ENCODE measurements around the gene CTNNA3. TPM values are rescaled to one million over a fixed set of nuclear protein-coding genes. Genes with fewer than 3 reads are reported as not detected.

CTNNA3 gene
- total RNA-seq, 1 donor from 2014 or later, result 15.5 TPM

DNA sequence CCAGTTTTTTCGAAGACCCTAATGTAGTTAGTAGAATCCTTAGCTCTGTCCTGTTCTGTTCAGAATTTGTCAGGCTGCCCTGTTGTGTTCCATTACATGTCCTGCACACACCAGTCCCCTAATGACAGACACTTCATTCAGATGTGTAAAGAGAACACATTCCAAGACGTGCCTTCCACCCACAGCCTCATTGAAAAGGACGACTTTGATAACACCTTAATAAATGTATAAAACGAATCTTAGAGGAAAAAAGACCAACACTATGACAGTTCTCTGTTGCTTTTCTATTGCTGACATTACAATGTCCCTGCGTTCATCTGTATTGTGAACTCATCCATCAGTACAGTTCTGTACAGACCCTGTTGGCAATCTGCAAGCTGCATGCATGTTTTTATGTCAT lies 766.6 kb downstream of the CTNNA3 start:
- peak; percentile 16 for DNase-seq

DNA sequence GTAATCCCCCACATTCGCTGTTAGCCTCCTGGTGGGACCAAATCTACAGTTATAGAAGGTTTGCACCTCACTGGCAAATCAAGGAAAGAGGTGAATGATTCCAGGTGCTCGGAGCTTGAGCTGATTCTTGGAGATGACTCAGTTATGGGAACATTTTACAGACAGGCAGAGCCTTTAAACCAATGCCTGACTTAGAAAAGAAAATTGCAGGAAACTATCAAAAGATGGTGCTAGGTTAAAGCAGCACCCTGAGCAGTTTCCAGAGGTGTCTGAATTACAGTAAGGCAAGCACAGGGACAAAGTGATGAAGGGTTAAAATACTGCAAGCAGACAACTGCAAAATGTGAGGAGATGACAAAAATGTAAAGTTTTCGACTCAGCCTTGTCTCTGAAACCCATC lies 767.2 kb downstream of the CTNNA3 start:
- no peak for DNase-seq

DNA sequence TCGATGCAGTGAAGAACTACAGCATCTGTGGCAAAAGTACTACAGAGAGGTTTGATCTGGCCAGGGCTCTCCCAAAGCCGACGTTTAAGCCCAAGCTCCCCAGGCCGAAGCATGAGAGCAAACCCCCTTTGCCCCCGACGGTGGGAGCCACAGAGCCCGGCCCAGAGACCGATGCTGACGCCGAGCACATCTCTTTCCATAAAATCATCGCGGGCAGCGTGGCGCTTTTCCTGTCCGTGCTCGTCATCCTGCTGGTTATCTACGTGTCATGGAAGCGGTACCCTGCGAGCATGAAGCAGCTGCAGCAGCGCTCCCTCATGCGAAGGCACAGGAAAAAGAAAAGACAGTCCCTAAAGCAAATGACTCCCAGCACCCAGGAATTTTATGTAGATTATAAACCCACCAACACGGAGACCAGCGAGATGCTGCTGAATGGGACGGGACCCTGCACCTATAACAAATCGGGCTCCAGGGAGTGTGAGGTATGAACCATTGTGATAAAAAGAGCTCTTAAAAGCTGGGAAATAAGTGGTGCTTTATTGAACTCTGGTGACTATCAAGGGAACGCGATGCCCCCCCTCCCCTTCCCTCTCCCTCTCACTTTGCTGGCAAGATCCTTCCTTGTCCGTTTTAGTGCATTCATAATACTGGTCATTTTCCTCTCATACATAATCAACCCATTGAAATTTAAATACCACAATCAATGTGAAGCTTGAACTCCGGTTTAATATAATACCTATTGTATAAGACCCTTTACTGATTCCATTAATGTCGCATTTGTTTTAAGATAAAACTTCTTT lies 767.8 kb downstream of the CTNNA3 start:
- peak; percentile 63 for DNase-seq

DNA sequence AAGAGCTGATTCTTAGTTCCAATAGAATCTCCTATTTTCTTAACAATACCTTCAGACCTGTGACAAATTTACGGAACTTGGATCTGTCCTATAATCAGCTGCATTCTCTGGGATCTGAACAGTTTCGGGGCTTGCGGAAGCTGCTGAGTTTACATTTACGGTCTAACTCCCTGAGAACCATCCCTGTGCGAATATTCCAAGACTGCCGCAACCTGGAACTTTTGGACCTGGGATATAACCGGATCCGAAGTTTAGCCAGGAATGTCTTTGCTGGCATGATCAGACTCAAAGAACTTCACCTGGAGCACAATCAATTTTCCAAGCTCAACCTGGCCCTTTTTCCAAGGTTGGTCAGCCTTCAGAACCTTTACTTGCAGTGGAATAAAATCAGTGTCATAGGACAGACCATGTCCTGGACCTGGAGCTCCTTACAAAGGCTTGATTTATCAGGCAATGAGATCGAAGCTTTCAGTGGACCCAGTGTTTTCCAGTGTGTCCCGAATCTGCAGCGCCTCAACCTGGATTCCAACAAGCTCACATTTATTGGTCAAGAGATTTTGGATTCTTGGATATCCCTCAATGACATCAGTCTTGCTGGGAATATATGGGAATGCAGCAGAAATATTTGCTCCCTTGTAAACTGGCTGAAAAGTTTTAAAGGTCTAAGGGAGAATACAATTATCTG lies 768.6 kb downstream of the CTNNA3 start:
- no peak for DNase-seq

DNA sequence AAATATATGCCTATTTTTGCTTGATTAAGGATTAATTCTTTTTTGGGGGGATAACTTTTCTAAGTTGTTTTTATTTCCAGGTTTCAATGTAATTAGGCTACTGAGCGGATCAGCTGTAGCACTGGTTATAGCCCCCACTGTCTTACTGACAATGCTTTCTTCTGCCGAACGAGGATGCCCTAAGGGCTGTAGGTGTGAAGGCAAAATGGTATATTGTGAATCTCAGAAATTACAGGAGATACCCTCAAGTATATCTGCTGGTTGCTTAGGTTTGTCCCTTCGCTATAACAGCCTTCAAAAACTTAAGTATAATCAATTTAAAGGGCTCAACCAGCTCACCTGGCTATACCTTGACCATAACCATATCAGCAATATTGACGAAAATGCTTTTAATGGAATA lies 769.2 kb downstream of the CTNNA3 start:
- DNase-seq, result no peak

DNA sequence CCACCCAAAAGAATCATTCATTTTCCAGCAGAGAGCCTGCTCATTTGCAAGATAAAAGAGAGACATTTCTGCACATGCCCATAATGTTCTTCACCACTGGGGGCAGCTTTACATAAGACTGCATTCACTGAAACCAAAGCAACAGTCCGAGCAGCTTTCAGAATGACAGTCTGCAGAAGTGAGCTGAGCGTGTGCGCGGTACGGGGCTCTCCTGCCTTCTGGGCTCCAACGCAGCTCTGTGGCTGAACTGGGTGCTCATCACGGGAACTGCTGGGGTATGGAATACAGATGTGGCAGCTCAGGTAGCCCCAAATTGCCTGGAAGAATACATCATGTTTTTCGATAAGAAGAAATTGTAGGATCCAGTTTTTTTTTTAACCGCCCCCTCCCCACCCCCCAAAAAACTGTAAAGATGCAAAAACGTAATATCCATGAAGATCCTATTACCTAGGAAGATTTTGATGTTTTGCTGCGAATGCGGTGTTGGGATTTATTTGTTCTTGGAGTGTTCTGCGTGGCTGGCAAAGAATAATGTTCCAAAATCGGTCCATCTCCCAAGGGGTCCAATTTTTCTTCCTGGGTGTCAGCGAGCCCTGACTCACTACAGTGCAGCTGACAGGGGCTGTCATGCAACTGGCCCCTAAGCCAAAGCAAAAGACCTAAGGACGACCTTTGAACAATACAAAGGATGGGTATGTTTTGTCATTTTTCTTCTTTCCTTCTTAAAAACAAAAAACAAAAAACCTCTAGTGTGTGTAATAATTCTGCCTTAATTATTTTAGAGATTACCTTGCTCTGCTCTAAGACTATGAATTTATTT lies 769.9 kb downstream of the CTNNA3 start, which contains the start of gene LRRTM3:
TSS of gene LRRTM3 (plus strand) at position 141 of the 820 bp plus-strand sequence.
- peak; percentile 91 for DNase-seq

DNA sequence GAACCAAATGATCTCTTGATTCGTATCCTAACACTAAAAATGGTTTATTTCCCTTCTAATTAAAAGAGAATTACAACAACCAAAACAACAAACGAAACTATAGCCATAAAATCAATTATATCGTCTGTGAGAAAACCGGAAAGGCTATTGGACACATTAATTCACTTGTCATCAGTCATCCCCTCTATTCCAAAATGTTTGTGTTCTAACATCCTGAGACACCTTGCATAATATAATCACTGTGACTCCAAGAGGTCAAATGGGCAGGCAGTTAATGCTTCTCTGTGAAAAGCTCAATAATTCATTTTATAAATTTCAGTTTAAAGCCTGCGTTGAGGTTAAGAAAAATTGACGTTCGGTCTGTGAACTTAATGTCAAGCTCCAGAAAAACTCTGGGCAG lies 770.6 kb downstream of the CTNNA3 start:
- no peak for DNase-seq

DNA sequence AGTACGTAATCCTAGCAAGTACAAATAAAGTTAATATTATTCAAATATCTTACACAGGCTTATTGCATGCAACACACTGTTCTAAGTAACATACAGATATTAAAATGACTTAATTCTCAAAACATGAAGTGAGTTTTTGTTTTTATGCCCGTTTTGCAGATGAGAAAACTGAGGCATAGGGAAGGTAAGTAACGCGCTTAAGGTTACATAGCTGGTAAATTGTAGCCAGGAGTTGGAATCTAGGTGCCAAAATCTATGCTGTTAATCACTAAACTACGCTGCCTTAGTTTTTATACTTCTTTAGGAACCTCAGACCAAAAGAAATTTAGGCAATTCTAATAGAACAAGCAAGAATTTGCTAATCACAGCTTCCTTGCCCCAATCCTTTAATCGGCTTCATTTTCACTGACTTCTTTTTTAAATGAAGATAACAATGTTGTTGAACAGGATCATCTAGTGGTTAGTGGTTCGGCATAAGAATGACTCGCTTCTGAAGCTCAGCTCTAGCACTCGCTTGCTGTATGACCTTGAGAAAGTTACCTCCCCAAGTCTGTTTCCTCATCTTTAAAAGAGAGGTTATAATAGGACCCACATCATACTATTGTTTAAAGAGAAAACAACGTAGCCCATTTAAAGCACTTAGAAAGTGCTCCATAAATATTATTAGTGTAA lies 771.2 kb downstream of the CTNNA3 start:
- DNase-seq, result no peak

DNA sequence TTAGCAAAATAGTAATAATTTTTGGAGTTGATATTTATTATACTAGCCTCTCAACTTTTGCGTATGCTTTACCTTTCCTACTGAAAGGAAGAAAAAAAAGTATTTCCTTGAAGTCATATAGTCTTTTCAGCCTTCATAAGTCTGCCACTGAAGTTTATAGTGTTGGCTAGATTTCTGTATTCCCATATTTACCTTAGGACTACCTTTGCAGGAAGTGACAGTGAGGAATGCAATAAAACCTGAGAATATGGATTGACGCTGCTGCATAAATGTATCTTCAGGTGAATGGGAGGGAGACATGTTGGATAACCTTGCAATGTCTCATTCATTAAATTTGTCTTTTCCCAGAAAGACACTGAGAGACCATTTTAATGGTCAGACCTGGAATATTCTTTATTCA lies 776.7 kb downstream of the CTNNA3 start:
- DNase-seq, result no peak

DNA sequence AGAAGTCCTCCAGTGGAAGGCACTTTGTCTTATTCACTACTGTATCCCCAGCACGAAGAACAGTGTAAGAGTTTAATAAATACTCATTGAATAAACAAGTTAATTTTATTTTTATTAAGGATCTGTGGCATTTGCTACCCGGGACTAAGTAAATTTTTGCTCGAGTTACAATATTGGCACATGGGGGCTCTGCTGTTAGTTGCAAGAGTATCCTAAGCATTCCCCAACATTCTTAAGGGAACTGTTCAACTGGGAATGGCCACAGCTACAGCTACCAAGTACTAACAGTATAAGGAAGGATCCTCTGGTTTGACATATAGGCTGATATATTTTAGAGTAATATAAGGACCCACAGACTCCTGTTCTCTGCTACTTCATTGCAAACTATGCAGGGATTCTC lies 778.9 kb downstream of the CTNNA3 start:
- DNase-seq, result no peak

DNA sequence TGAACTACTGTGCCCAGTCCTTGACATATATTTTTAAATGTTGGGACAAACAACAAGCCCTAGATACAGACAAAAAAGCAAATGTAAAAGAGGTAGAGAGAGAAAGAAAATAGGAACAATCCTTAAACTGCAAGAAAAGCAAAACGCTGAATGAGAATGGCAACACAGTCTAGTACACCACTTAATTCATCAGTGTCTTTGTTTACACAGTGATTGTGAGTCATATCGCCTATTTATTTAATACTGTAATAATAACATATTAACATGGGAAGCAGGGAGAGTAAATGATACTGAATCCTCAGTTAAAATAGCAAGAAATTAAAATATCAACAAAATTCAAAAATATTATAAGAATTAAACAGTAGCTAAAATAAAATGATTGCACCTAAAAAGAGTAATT lies 780.0 kb downstream of the CTNNA3 start:
- no peak for DNase-seq

DNA sequence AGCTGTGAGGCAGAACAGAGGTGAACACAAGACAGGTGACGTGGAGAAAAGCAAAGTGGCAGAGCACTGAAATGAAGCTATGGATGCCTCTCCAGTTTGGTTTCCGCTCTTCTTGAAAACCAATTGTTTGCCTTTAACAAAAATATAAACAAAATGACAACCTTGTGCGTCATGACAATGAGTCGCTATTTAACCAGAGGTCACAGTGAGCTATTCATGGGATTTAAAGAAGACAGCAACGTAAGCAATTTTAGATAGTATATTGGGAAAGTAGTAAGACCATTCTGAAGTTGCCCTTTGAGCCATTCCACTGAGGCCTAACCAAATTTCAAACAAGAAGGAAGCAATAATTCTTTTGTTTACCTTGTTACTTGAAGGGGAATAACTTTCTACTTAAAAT lies 785.3 kb downstream of the CTNNA3 start:
- DNase-seq, result no peak

DNA sequence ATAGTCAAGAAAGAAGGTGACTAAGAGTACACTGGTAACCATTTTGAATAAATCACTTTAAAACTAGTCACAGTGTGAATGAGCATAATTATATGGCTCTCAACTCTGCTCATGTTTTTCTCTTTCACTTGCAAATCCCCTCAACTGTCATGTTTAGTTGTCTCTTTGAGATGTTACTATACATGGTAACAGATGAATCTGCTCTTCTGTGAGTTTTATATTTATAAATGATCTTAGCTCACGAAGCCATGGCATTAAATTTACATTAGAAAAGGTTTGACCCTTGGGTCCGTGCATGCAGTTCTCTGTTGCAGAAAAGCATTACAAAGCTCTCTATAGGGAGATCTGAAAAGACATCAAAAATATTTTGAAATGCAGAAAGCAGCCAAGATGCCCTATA lies 803.1 kb downstream of the CTNNA3 start:
- no peak for DNase-seq

DNA sequence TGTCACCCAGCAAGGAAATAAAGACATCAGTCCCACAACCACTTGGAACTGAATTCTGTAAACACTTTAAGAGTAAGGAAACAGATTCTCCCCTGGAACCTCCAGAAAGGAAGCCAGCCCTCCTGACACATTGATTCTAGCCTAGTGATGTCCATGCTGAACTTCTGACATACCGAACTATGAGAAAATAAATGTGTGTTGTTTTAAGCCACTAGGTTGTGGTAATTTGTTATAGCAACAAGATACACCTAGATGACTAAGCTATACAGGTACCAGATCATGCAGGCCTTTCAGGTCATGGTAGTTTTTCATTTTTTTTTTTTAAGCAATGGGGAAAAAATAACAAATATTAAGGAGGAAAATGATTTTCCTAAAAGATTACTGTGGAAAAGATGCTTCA lies 807.8 kb downstream of the CTNNA3 start:
- no peak for DNase-seq

DNA sequence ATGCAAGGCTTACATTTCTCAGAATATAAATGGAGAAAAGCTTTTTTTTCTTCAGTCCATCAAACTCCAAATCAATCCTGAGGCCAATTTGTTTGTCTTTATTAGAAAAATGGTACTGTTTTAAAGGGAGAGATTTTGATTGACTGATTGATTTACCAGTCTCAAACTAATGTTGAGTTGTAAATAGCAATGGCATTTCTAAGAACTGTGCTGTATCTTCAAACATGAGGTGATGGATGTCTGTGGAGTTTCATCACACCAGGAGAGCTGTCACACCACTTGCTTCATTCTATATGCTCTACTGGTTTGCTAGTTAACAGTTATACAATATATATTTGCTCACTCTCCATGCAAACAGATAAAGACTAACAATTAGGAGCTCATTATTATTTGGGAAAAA lies 809.1 kb downstream of the CTNNA3 start:
- no peak for DNase-seq

DNA sequence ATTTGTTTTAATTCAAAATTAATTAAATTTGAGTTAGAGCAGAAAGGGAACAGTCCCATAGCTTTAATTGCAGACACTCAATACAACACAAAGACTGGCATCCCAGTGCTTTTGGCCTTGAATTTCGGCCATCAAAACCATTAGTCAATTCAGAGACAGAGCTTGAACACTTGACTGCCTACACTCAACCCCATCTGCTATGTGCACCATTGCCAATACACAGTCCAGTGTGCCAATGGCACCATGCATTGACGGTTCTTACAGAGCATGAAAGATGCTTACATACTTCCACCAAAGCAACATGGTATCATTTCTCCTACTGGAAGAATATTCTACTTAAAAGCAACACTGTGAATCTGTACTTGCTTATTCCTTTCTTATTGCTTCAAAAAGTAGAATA lies 813.7 kb downstream of the CTNNA3 start:
- no peak for DNase-seq

DNA sequence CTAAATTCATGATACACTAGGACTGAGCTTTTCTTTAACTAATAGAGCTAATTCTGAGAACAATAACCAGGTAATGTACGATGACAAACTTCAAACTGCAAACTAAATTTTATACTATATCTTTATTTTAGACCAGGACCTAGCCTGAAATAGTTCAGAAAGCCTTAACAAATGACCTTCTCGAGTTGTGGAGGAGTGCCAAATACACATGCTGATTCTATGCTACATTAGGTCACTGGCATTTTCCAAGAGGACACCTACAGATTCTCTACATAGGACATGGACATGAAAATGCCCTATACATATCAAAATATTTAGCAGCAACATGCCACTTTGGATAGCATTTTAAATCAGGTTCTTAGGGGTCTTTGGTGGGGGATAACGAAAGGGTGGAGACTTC lies 814.2 kb downstream of the CTNNA3 start:
- DNase-seq, result no peak

DNA sequence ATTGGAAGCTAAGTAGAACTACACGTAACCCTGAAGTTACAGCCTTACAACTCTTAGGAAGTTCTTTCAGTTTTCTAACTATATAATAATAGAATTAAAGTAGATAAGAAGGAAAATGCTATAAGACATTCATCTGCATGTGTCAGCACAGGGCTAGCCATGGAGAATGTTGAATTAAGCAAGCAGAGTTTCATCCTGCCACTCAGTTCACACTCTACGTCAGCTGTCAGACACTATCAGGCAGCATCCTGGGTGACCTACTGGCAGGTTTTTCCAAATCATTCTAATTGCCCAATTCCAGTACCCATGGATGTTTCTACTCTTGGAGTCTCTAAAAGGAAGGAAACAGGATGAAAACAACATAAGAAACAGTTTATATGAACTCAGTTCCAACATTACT lies 815.2 kb downstream of the CTNNA3 start:
- no peak for DNase-seq

DNA sequence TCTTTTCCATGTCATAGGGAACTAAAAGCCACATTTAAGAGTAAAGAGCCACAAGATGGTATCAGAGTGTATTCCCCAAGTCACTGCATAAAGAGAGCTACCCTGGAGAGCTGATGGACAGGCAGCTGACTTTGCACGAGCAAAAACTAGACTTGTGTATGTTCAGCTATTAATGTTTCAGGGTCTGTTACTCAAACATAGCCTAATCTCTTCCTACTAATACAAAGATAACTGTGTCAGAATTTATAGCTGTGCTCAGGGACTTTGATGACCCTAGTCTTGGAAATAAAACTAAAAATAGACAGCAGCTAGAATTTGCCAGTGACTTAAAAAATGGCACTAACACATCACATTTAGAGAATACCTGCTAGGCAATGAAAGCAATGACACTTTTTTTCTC lies 815.7 kb downstream of the CTNNA3 start:
- no peak for DNase-seq

DNA sequence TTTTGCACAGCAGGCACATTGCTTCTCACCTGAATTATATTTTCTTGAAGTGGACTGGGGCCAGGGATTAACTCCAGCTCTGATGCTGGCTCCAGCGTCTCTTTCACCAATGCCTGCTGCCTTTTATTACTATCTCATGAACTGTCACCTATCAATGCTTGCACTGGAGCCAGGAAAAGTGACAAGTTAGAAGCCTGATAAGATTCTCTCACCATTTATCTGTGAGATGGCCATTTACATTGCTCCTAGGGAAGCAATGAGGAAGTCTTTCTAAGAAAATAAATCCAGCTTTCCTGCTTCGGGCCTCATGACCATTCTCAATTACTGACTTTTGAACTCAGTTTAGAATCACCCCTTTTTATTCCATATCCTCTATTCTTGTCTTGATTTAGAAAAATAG lies 818.6 kb downstream of the CTNNA3 start:
- no peak for DNase-seq

DNA sequence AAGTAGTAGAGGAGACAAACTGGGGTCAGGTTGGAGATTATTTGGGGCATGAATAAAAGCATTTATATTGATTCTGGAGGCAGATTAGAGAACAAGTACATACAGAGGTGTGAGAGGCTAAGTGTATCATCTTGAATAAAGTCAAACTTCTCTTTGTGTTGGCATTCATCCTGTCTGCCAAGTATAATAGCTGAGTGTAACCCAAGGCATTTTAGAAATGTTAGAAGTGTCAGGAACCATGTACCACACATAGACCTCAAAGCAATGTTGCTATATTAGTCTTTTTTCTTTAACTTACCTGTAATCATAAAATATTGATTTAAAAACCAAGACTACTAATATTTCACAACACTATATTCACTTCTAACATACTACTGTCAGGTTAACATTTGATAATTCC lies 826.4 kb downstream of the CTNNA3 start:
- no peak for DNase-seq

DNA sequence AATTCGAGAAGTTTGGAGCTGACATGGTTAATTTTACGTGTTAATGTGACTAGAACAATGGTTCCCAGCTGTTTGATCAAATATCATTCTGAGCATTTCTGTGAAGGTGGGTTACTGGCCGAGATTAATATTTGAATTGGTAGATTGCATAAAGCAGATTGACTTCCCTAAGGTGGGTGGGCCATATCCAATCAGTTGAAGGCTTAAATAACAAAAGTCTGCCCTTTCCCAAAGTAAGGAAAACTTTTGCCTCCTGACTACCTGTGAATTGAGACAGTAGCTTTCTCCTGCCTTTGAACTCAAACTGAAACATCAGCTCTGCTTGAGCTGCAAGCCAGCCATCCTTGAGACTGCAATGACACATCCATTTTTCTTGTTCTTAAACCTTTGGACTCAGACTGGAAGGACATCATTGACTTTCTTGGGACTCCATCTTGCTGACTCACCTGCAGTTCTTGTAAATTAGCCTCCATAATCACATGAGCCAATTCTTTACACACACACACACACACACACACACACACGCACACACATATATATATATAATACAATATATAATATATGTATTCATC lies 833.2 kb downstream of the CTNNA3 start:
- DNase-seq, result no peak
